HG03460 (cell line): Measurements from ENCODE around the gene FBXW7.

Experiments used
- ATAC-seq: cut with Tn5 transposase; IDR thresholded peaks from one replicate; pipeline ENCODE4 v1.9.1; 2021; ENCODE audit not compliant: unreplicated experiment

Gene FBXW7

GRCh38 chr4:152434011-152434410 is 101.9 kb downstream of the FBXW7 start:
- ATAC-seq, result no peak

- no peak for ATAC-seq
Measured at GRCh38 chr4:152431784-152432183, 104.1 kb downstream of the FBXW7 start.

GRCh38 chr4:152431291-152431690 is 104.6 kb downstream of the FBXW7 start:
- no peak for ATAC-seq

- no peak for ATAC-seq
Measured at GRCh38 chr4:152430507-152430906, 105.4 kb downstream of the FBXW7 start.

GRCh38 chr4:152427981-152428380 is 107.9 kb downstream of the FBXW7 start:
- ATAC-seq, result no peak

- ATAC-seq, result no peak
Measured at GRCh38 chr4:152424977-152425376, 110.9 kb downstream of the FBXW7 start.

- ATAC-seq, result no peak
Measured at GRCh38 chr4:152424396-152424795, 111.5 kb downstream of the FBXW7 start.

- ATAC-seq, result no peak
Measured at GRCh38 chr4:152422817-152423320, 113.0 kb downstream of the FBXW7 start.

- ATAC-seq, result no peak
Measured at GRCh38 chr4:152421576-152421975, 114.3 kb downstream of the FBXW7 start.

- ATAC-seq, result no peak
Measured at GRCh38 chr4:152419809-152420208, 116.1 kb downstream of the FBXW7 start.

- no peak for ATAC-seq
Measured at GRCh38 chr4:152417673-152418072, 118.2 kb downstream of the FBXW7 start.

GRCh38 chr4:152415980-152416379 is 119.9 kb downstream of the FBXW7 start:
- no peak for ATAC-seq

GRCh38 chr4:152408514-152409327 is 127.2 kb downstream of the FBXW7 start:
- no peak for ATAC-seq

- ATAC-seq, result no peak
Measured at GRCh38 chr4:152401424-152401823, 134.5 kb downstream of the FBXW7 start.

GRCh38 chr4:152399246-152399645 is 136.6 kb downstream of the FBXW7 start:
- ATAC-seq, result no peak

- no peak for ATAC-seq
Measured at GRCh38 chr4:152398060-152398459, 137.8 kb downstream of the FBXW7 start.

- no peak for ATAC-seq
Measured at GRCh38 chr4:152394791-152395190, 141.1 kb downstream of the FBXW7 start.

GRCh38 chr4:152392079-152392478 is 143.8 kb downstream of the FBXW7 start:
- ATAC-seq, result no peak

GRCh38 chr4:152390216-152390615 is 145.7 kb downstream of the FBXW7 start:
- ATAC-seq, result no peak

- ATAC-seq, result no peak
Measured at GRCh38 chr4:152389359-152389758, 146.5 kb downstream of the FBXW7 start.

GRCh38 chr4:152385551-152385950 is 150.3 kb downstream of the FBXW7 start:
- ATAC-seq, result no peak

GRCh38 chr4:152382057-152382785 is 153.7 kb downstream of the FBXW7 start:
- peak; percentile 75 for ATAC-seq
